Stomach (tissue), 9 donors: ENCODE measurements around the gene YBEY. TPM values are rescaled to one million over a fixed set of nuclear protein-coding genes. Genes with fewer than 3 reads are reported as not detected.

ENCODE experiments used
- DNase-seq, 2 donors: peaks; one replicate each; pipeline versions ENCODE4 v3.0.0 to v3.0.0-alpha.2; 2013 to 2019
- H3K27ac ChIP-seq, 5 donors: fragments of 200-600 bp in 4 of 5; sonication (generic) in 4 of 5; one replicate each; pipeline ENCODE4 v1.5.1; 2013 to 2019; ENCODE audit warnings: mild to moderate bottlenecking in 1 of 5, moderate library complexity in 1 of 5
- H3K27me3 ChIP-seq, 3 donors: fragments of 200-600 bp; sonication (generic); one replicate each; pipeline ENCODE4 v1.5.1; 2017 to 2019; ENCODE audit warnings: mixed run types in 1 of 3
- H3K36me3 ChIP-seq, 4 donors: fragments of 200-600 bp; sonication (generic); 1 replicate in 3 of 4; 2 replicates in 1 of 4; pipeline ENCODE4 v1.5.1; 2016 to 2019
- H3K4me1 ChIP-seq, 4 donors: fragments of 200-600 bp; sonication (generic); one replicate each; pipeline ENCODE4 v1.5.1; 2016 to 2019
- H3K4me3 ChIP-seq, 4 donors: fragments of 200-600 bp; sonication (generic) in 3 of 4; one replicate each; pipeline ENCODE4 v1.5.1; 2016 to 2019; ENCODE audit warnings: mild to moderate bottlenecking in 1 of 4
- H3K9me3 ChIP-seq, 4 donors: fragments of 200-600 bp; sonication (generic); one replicate each; pipeline ENCODE4 v1.5.1; 2016 to 2019
- CTCF ChIP-seq, 7 experiments: fragments of 450-650 bp in 4 of 7; fragments of 200-600 bp in 3 of 7; sonication (generic) in 3 of 7; IDR thresholded peaks; one replicate each; pipeline ENCODE4 v1.5.1; 2016 to 2019; ENCODE audit warnings: antibody characterized with exemption in 7 of 7, control low read depth in 2 of 7, mild to moderate bottlenecking in 1 of 7
- EP300 ChIP-seq: sonication (generic); formaldehyde crosslinking; IDR thresholded peaks from one replicate; pipeline ENCODE4 v1.6.1; 2017; ENCODE audit warnings: antibody characterized with exemption
- POLR2A ChIP-seq, 4 donors: fragments of 450-650 bp; IDR thresholded peaks; one replicate each; pipeline ENCODE4 v1.6.1; 2016; ENCODE audit warnings: antibody characterized with exemption in 4 of 4, control low read depth in 2 of 4, mild to moderate bottlenecking in 1 of 4, moderate library complexity in 1 of 4
- POLR2AphosphoS5 ChIP-seq, 3 donors: sonication (generic); formaldehyde crosslinking; IDR thresholded peaks; one replicate each; pipeline ENCODE4 v1.6.1; 2016; ENCODE audit warnings: antibody characterized with exemption in 3 of 3
- WGBS, 5 donors: extraction: QIAGEN DNeasy Blood & Tissue Kit in 3 of 5; methylation state at CpG; one replicate each; pipeline versions ENCODE4 v1.1.5 to v1.1.7; 2013 to 2018; 5-methylcytosine and 5-hydroxymethylcytosine counted together
- intact Hi-C: fragments of 100-400 bp; cut with DNase I; formaldehyde crosslinking; loops from one replicate; pipeline ENCODE4 v1.15.1; 2023; ENCODE audit warnings: low total_unique reads
- polyA plus RNA-seq, 3 donors: library from polyadenylated mRNA; stranded (reverse); fragments of 200-250 nt; gene quantifications; one replicate each; pipeline ENCODE4 v1.2.3, GENCODE V29; 2013
- total RNA-seq, 5 donors: library from RNA; depleted of rRNA; stranded (reverse); fragments of >200 nt; gene quantifications; one replicate each; pipeline versions ENCODE4 v1.1.0 to v1.2.3, GENCODE V29; 2014 to 2016
- donor health status: healthy with polysubstance abuse.
- donor health status: Bipolar disorder and iron deficiency.
- donor health status: healthy.

The YBEY gene
- total and polyA plus RNA-seq, 8 donors, result 1.0 to 22.0 (median 12.9) TPM

GRCh38 chr21:46294647-46295176 lies 8.6 kb downstream of the YBEY start:
- Histone ChIP-seq H3K27me3 (peaks cover 0 to 27% (median 10%) of the 10 kb centered on the region in 3 donors), H3K36me3 (peaks cover 0 to 12% (median 11%) of the 10 kb centered on the region in 4 donors), H3K9me3 (no peaks in the 10 kb centered on the region), H3K4me3 (no peak overlapping the region), H3K27ac (peak overlapping the region in 3 of 5 donors; percentile 52 to 80 (median 75)), H3K4me1 (peaks cover 11 to 35% (median 30%) of the 10 kb centered on the region in 4 donors)
- intact Hi-C loops, result no loop called here
- WGBS, 5 donors, result 47 to 58% (median 52%) methylated on average over 8 to 10 of the region's 10 CpGs
- peak in 1 of 2 donors; percentile 36 for DNase-seq
- TF ChIP-seq EP300 (no peak), POLR2A (IDR thresholded peaks at IDR 0.05) (no peak), CTCF (IDR thresholded peaks at IDR 0.05) (no peak), POLR2AphosphoS5 (IDR thresholded peaks at IDR 0.05) (no peak)

- 34 to 67% (median 57%) methylated on average over 7 to 9 of the region's 9 CpGs for WGBS, 5 donors
- Histone ChIP-seq H3K4me1 (peaks cover 11 to 35% (median 30%) of the 10 kb centered on the region in 4 donors), H3K27ac (peak overlapping the region in 3 of 5 donors; percentile 52 to 80 (median 75)), H3K36me3 (peaks cover 0 to 15% (median 13%) of the 10 kb centered on the region in 4 donors), H3K9me3 (no peaks in the 10 kb centered on the region), H3K4me3 (no peak overlapping the region), H3K27me3 (peaks cover 0 to 27% (median 10%) of the 10 kb centered on the region in 3 donors)
- intact Hi-C loops, result no loop called here
- peak in 1 of 2 donors; percentile 40 for DNase-seq
- TF ChIP-seq POLR2A (IDR thresholded peaks at IDR 0.05) (no peak), EP300 (no peak)
Observed at GRCh38 chr21:46295177-46295770, 9.1 kb downstream of the YBEY start.

- Histone ChIP-seq H3K27me3 (peaks cover 0 to 27% (median 10%) of the 10 kb centered on the region in 3 donors), H3K27ac (peak overlapping the region; percentile 33 to 80 (median 52)), H3K4me1 (peaks cover 11 to 35% (median 30%) of the 10 kb centered on the region in 4 donors), H3K9me3 (no peaks in the 10 kb centered on the region), H3K4me3 (peak overlapping the region in 1 of 4 donors; percentile 0), H3K36me3 (peaks cover 0 to 22% (median 16%) of the 10 kb centered on the region in 4 donors)
- peak; percentile 55 to 91 for DNase-seq
- TF ChIP-seq POLR2AphosphoS5 (IDR thresholded peaks at IDR 0.05), result peak in 1 of 3 donors; percentile 68
- TF ChIP-seq EP300, result no peak
- intact Hi-C loops, result no loop called here
- 35 to 62% (median 53%) methylated on average over 24 to 29 of the region's 29 CpGs for WGBS, 5 donors
Observed at GRCh38 chr21:46295996-46296752, 10.0 kb downstream of the YBEY start.

GRCh38 chr21:46297338-46298271 lies 11.5 kb downstream of the YBEY start:
- intact Hi-C loops, result no loop called here
- Histone ChIP-seq H3K36me3 (peaks cover 0 to 23% (median 14%) of the 10 kb centered on the region in 4 donors), H3K27me3 (peaks cover 0 to 27% (median 10%) of the 10 kb centered on the region in 3 donors), H3K27ac (peak overlapping the region in 4 of 5 donors; percentile 57 to 80 (median 72)), H3K4me3 (peak overlapping the region; percentile 45 to 63 (median 51)), H3K9me3 (no peaks in the 10 kb centered on the region), H3K4me1 (peaks cover 11 to 35% (median 30%) of the 10 kb centered on the region in 4 donors)
- WGBS, 5 donors, result 2 to 6% (median 3%) methylated on average over 55 to 84 of the region's 84 CpGs
- TF ChIP-seq POLR2AphosphoS5 (IDR thresholded peaks at IDR 0.05) (no peak), CTCF (IDR thresholded peaks at IDR 0.05) (no peak), POLR2A (IDR thresholded peaks at IDR 0.05) (no peak), EP300 (no peak)
- DNase-seq, result peak in 1 of 2 donors; percentile 67
